ENCODE results near the gene UAP1L1.

Gene UAP1L1

DNA sequence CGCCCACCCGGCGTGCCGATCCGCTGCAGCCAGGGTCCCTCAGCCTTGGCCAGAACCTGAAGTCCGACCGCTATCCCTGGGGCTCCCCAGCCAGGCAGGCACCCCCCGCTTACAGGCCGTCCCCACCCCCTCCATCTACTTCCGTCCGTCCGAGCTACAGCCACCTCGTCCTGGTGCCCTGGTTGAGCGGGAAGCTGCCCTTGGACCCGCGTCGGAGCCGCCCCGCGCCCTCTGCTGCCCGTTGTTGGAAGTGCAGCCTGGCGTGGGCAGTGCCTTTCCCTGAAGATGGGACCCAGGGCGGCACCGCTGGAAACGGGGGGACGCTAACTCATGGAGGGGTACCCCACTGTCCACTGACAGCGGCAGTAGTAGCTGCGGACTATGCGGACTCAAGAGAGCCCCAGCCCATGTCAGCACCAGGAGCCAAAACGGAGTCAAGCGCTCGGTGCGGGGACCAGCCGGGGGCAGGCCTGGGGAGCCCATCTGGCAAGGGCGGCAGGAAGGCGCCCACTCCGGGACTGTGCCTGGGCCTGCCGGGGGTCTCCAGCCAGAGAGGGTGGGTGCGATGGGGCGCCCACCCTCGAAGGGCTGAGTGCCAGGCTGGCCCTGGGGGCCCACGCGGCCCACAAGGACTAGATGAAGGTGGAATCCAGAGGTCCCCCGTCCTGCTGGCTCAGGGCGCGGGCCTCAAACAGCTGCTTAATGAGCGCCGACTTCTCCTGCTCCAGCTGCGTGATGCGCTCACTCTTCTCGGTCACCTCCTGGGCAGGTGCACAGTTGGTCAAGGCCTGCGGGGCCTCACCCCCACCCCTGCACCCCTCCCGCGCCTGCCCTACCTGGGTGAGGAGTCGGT, 13.1 kb upstream of the UAP1L1 start:
- Histone ChIP-seq H3K27me3 (ENCODE audit: insufficient read depth, low read depth) (peaks cover 13% of the 10 kb centered on the region; the same call in 1 of the 2 replicates), H3K4me1 (ENCODE audit: low read depth, poor library complexity, severe bottlenecking) (peaks cover 14% of the 10 kb centered on the region), H3K79me2 (ENCODE audit: insufficient read depth, low read depth) (no peaks in the 10 kb centered on the region), H3K27ac (no peak overlapping the region), H3K4me2 (no peak overlapping the region), H2AFZ (ENCODE audit: low read depth) (no peak overlapping the region), H4K20me1 (ENCODE audit: insufficient read depth) (0 out of 2 replicates have a peak, but pooled peaks cover 2% of the 10 kb centered on the region), H3K4me3 (IDR thresholded peaks at IDR 0.05; ENCODE audit: insufficient read depth, low read depth, low read length) (no peak overlapping the region), H3K9ac (no peak overlapping the region), H3K36me3 (ENCODE audit: insufficient read depth) (no peaks in the 10 kb centered on the region)
- TF ChIP-seq, protein P1, sequence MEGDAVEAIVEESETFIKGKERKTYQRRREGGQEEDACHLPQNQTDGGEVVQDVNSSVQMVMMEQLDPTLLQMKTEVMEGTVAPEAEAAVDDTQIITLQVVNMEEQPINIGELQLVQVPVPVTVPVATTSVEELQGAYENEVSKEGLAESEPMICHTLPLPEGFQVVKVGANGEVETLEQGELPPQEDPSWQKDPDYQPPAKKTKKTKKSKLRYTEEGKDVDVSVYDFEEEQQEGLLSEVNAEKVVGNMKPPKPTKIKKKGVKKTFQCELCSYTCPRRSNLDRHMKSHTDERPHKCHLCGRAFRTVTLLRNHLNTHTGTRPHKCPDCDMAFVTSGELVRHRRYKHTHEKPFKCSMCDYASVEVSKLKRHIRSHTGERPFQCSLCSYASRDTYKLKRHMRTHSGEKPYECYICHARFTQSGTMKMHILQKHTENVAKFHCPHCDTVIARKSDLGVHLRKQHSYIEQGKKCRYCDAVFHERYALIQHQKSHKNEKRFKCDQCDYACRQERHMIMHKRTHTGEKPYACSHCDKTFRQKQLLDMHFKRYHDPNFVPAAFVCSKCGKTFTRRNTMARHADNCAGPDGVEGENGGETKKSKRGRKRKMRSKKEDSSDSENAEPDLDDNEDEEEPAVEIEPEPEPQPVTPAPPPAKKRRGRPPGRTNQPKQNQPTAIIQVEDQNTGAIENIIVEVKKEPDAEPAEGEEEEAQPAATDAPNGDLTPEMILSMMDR (conservative IDR thresholded peaks at IDR 0.05; ENCODE audit: low read depth, low read length), result peak; percentile 88

DNA sequence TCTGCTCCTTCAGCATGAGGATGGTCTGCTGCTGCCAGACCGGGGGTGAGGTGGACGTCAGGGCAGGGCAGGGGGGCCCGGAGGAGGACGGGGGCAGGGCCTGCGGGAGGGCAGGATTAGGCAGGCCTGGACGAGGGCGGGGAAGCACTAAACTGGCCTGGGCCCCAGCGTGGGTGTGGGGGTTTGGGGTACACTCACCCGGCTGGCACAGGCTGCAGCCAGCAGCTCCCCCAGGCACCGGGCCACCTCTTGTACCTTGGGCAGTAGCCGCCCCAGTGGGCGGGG, 12.5 kb upstream of the UAP1L1 start:
- Histone ChIP-seq H3K27ac (no peak overlapping the region), H4K20me1 (ENCODE audit: insufficient read depth) (0 out of 2 replicates have a peak, but pooled peaks cover 6% of the 10 kb centered on the region), H2AFZ (ENCODE audit: low read depth) (no peak overlapping the region), H3K4me1 (ENCODE audit: low read depth, poor library complexity, severe bottlenecking) (peaks cover 18% of the 10 kb centered on the region), H3K9ac (no peak overlapping the region), H3K4me3 (IDR thresholded peaks at IDR 0.05; ENCODE audit: insufficient read depth, low read depth, low read length) (no peak overlapping the region), H3K4me2 (no peak overlapping the region), H3K27me3 (ENCODE audit: insufficient read depth, low read depth) (peaks cover 10% of the 10 kb centered on the region; the same call in 1 of the 2 replicates), H3K79me2 (ENCODE audit: insufficient read depth, low read depth) (no peaks in the 10 kb centered on the region), H3K36me3 (ENCODE audit: insufficient read depth) (no peaks in the 10 kb centered on the region)
- TF ChIP-seq, protein P1 (conservative IDR thresholded peaks at IDR 0.05; ENCODE audit: low read depth, low read length), result no peak

DNA sequence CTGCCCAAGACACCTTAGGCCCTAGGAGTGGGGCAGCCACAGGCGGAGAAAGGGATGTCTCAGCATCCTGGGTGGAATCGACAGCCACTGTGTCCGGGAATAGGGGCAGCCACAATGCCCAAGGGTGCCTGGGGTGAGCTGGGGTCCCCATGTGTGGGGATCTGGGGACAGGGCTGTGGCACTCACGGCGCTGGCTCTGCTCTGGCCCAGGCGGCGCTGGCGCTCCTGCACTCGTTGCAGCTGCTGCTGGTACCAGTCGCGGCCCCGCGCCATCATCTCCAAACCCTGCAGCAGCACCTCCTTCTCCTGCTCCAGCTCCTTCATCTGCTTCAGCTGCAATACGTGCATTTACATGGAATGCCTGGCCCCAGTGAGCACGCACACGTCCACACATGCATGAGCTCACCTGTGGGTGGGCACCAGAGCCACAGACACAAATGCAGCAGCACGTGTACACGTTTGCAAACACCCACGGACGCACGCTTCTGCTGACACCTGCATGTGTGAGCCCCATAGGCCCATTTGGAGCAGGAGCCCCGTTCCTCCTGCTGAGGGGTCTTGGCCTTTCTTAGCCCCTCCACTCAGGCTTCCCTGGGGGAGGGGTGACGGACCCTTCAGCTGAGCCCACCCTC, 11.9 kb upstream of the UAP1L1 start:
- H4K20me1 ChIP-seq (ENCODE audit: insufficient read depth), result 0 out of 2 replicates have a peak, but pooled peaks cover 6% of the 10 kb centered on the region
- no peaks in the 10 kb centered on the region for H3K36me3 ChIP-seq (ENCODE audit: insufficient read depth)
- H3K79me2 ChIP-seq (ENCODE audit: insufficient read depth, low read depth), result no peaks in the 10 kb centered on the region
- TF ChIP-seq, protein P1 (conservative IDR thresholded peaks at IDR 0.05; ENCODE audit: low read depth, low read length), result no peak
- no peak overlapping the region for H3K9ac ChIP-seq
- H3K27ac ChIP-seq, result no peak overlapping the region
- H3K27me3 ChIP-seq (ENCODE audit: insufficient read depth, low read depth), result peaks cover 4% of the 10 kb centered on the region; the same call in 1 of the 2 replicates
- H3K4me3 ChIP-seq (IDR thresholded peaks at IDR 0.05; ENCODE audit: insufficient read depth, low read depth, low read length), result no peak overlapping the region
- peaks cover 18% of the 10 kb centered on the region for H3K4me1 ChIP-seq (ENCODE audit: low read depth, poor library complexity, severe bottlenecking)
- no peak overlapping the region for H2AFZ ChIP-seq (ENCODE audit: low read depth)
- H3K4me2 ChIP-seq, result no peak overlapping the region

DNA sequence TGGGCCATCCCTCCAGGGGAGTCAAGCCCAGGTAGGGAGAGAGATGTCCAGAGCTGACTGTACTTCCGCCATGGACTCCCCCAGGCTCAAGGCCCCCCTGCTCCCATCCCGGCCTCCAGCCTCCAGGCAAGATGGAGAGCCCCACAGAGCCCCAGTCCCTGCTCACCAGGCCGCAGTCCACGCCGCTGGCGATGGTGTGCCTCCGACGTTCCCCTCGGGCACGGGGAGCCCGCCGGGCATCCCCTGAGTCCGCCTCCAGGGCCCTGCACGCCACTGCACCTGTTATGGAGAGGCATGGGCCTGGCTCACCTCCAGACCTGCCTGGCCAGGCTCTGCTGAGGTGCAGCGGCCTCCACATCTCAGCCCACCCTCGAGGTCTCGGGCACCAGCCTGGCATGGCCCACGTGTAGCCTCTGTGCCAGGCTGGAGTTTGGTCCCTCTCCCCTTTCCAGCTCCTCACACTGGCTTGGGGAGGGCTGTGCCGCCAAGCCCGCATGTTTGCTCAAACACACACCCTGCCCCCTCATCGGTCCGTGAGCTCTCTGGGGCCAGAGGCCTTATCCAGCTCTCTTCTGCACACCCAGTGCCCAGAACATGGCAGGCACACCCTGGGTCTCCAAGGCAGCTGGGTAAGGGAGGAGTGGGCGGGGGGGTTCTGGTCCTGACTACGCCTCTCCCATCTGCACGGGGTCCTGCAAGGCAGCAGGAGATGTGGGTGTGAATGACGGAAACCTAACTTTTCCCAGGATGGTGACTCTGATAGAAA, 11.0 kb upstream of the UAP1L1 start:
- TF ChIP-seq, protein P1 (conservative IDR thresholded peaks at IDR 0.05; ENCODE audit: low read depth, low read length), result no peak
- peaks cover 25% of the 10 kb centered on the region for H3K4me1 ChIP-seq (ENCODE audit: low read depth, poor library complexity, severe bottlenecking)
- H3K27ac ChIP-seq, result no peak overlapping the region
- H3K4me2 ChIP-seq, result no peak overlapping the region
- H3K36me3 ChIP-seq (ENCODE audit: insufficient read depth), result no peaks in the 10 kb centered on the region
- H3K27me3 ChIP-seq (ENCODE audit: insufficient read depth, low read depth), result peaks cover 2% of the 10 kb centered on the region; the same call in 1 of the 2 replicates
- no peak overlapping the region for H3K9ac ChIP-seq
- no peak overlapping the region for H2AFZ ChIP-seq (ENCODE audit: low read depth)
- H4K20me1 ChIP-seq (ENCODE audit: insufficient read depth), result 0 out of 2 replicates have a peak, but pooled peaks cover 6% of the 10 kb centered on the region
- no peak overlapping the region for H3K4me3 ChIP-seq (IDR thresholded peaks at IDR 0.05; ENCODE audit: insufficient read depth, low read depth, low read length)
- no peaks in the 10 kb centered on the region for H3K79me2 ChIP-seq (ENCODE audit: insufficient read depth, low read depth)

All from KMS-11 (cell line).